Kidney (tissue), 14 donors: ENCODE data around the gene MEGF6. TPM values are rescaled to one million over a fixed set of nuclear protein-coding genes. Genes with fewer than 3 reads are reported as not detected.

Experiments used
- DNase-seq, 5 donors: peaks; one replicate each; pipeline ENCODE4 v3.0.0-alpha.2; 2013 to 2020
- FAIRE-seq: peaks from 2 replicates; lab custom pipeline; 2012; peaks lifted over from hg19 to GRCh38; lab: Jason Lieb, UNC
- H3K27ac ChIP-seq, 2 donors: one replicate each; pipeline ENCODE4 v1.7.0; 2013; ENCODE audit warnings: low read depth in 2 of 2, low read length in 2 of 2, inconsistent platforms in 1 of 2
- H3K27me3 ChIP-seq: one replicate; pipeline ENCODE4 v1.7.1; 2013; ENCODE audit warnings: low read length, inconsistent platforms; ENCODE audit not compliant: control insufficient read depth, insufficient read depth
- H3K36me3 ChIP-seq, 3 donors: one replicate each; pipeline versions ENCODE4 v1.7.0 to v1.7.1; 2013; ENCODE audit warnings: low read length in 3 of 3, control low read depth in 1 of 3, inconsistent platforms in 1 of 3; ENCODE audit not compliant: insufficient read depth in 3 of 3, control insufficient read depth in 2 of 3
- H3K4me1 ChIP-seq, 3 donors: one replicate each; pipeline versions ENCODE4 v1.7.0 to v1.7.1; 2013; ENCODE audit warnings: low read length in 3 of 3, inconsistent platforms in 1 of 3, low read depth in 1 of 3; ENCODE audit not compliant: control insufficient read depth in 2 of 3, insufficient read depth in 2 of 3
- H3K4me3 ChIP-seq, 3 donors: one replicate each; pipeline versions ENCODE4 v1.7.0 to v1.8.1; 2013; ENCODE audit warnings: low read length in 3 of 3, control low read depth in 1 of 3, inconsistent platforms in 1 of 3
- H3K9ac ChIP-seq, 3 donors: one replicate each; pipeline versions ENCODE4 v1.7.0 to v1.7.1; 2013; ENCODE audit warnings: low read length in 3 of 3, control low read depth in 1 of 3, inconsistent platforms in 1 of 3
- H3K9me3 ChIP-seq, 3 donors: one replicate each; pipeline versions ENCODE4 v1.7.0 to v1.7.1; 2013; ENCODE audit warnings: low read length in 3 of 3, control low read depth in 1 of 3, inconsistent platforms in 1 of 3; ENCODE audit not compliant: control insufficient read depth in 2 of 3, insufficient read depth in 1 of 3
- CTCF ChIP-seq: IDR thresholded peaks from 3 replicates; pipeline ENCODE4 v1.5.1; 2012; ENCODE audit warnings: mild to moderate bottlenecking, moderate library complexity, borderline replicate concordance; ENCODE audit not compliant: insufficient read depth; ENCODE audit errors: extremely low read depth
- intact Hi-C: fragments of 100-400 bp; cut with DNase I; formaldehyde crosslinking; loops from one replicate; pipeline ENCODE4 v1.11.1; 2022
- polyA plus RNA-seq: library from polyadenylated mRNA; stranded (reverse); fragments of 350-450 nt; fragmentation: Illumina TruSeq; extraction: RNeasy Lipid Tissue Mini Kit (QIAGEN cat#74804); gene quantifications from one replicate; pipeline ENCODE4 v1.2.3, GENCODE V29; 2014; ENCODE audit warnings: low read depth, low replicate concordance; ENCODE audit not compliant: insufficient read depth
- total RNA-seq: library from RNA; stranded (reverse); fragmentation: NEBNext Ultra II Directional; extraction: Animal tissue kit (Norgen Biotek cat#: 25700); gene quantifications from one replicate; pipeline ENCODE4 v1.2.1, GENCODE V29; 2021
- donor health status: control.
- donor health status: control.
- donor health status: control.
- donor health status: control.
- donor health status: control.
- donor health status: DM: yes; HTN: yes; CAD: no.
- donor health status: Normal renal cell carcinoma (clear cell type).

MEGF6 gene
- total and polyA plus RNA-seq, 2 donors from 2014 or later = 2.8 to 10.9 TPM

GRCh38 chr1:3642919-3643675 is 31.8 kb upstream of the MEGF6 start:
- H3K9me3 ChIP-seq = no peaks in the 10 kb centered on the region
- no peaks in the 10 kb centered on the region for H3K4me1 ChIP-seq
- no peak overlapping the region for H3K27ac ChIP-seq
- no peak overlapping the region for H3K9ac ChIP-seq
- no peak for FAIRE-seq
- intact Hi-C loops = no loop called here
- H3K27me3 ChIP-seq = no peaks in the 10 kb centered on the region
- peaks cover 0 to 17% (median 9%) of the 10 kb centered on the region in 3 donors for H3K36me3 ChIP-seq
- TF ChIP-seq CTCF = no peak
- H3K4me3 ChIP-seq = no peak overlapping the region
- DNase-seq = peak in 4 of 5 donors; percentile 41 to 71 (median 62)

GRCh38 chr1:3641816-3642215 is 30.5 kb upstream of the MEGF6 start:
- no peaks in the 10 kb centered on the region for H3K27me3 ChIP-seq
- H3K9me3 ChIP-seq = no peaks in the 10 kb centered on the region
- no peaks in the 10 kb centered on the region for H3K4me1 ChIP-seq
- no peak overlapping the region for H3K27ac ChIP-seq
- FAIRE-seq (no peak), DNase-seq (peak in 1 of 5 donors; percentile 15)
- no peak for TF ChIP-seq CTCF
- H3K4me3 ChIP-seq = no peak overlapping the region
- intact Hi-C loops = no loop called here
- peaks cover 0 to 21% (median 18%) of the 10 kb centered on the region in 3 donors for H3K36me3 ChIP-seq
- no peak overlapping the region for H3K9ac ChIP-seq

GRCh38 chr1:3641046-3641760 is 29.9 kb upstream of the MEGF6 start:
- H3K9ac ChIP-seq = no peak overlapping the region
- H3K27me3 ChIP-seq = no peaks in the 10 kb centered on the region
- H3K27ac ChIP-seq = no peak overlapping the region
- H3K9me3 ChIP-seq = no peaks in the 10 kb centered on the region
- FAIRE-seq (no peak), DNase-seq (peak in 1 of 5 donors; percentile 68)
- H3K4me1 ChIP-seq = no peaks in the 10 kb centered on the region
- intact Hi-C loops = no loop called here
- H3K4me3 ChIP-seq = no peak overlapping the region
- TF ChIP-seq CTCF = no peak
- peaks cover 0 to 24% (median 21%) of the 10 kb centered on the region in 3 donors for H3K36me3 ChIP-seq
